DND-41 (cell line): ENCODE data around the gene BCAP31.

Source experiments
- ATAC-seq: fragments of 200-7000 bp; cut with Tn5 transposase; 3 replicates; pipeline ENCODE4 v1.9.1; 2021; ENCODE audit warnings: low read depth; ENCODE audit not compliant: insufficient read depth
- DNase-seq: peaks from one replicate; pipeline ENCODE4 v3.0.0-alpha.2; 2020
- H2AFZ ChIP-seq: 2 replicates; pipeline ENCODE4 v1.6.0; 2012; ENCODE audit warnings: low read depth, low read length
- H3K27ac ChIP-seq: 2 replicates; pipeline ENCODE4 v1.5.1; 2012; ENCODE audit warnings: low read length, inconsistent platforms
- H3K27me3 ChIP-seq: fragments of 200-600 bp; sonication (generic); 2 replicates; pipeline ENCODE4 v1.6.0; 2012; ENCODE audit warnings: low read length, mild to moderate bottlenecking, inconsistent platforms; ENCODE audit not compliant: insufficient read depth, poor library complexity
- H3K36me3 ChIP-seq: 2 replicates; pipeline ENCODE4 v1.5.1; 2012; ENCODE audit warnings: low read length, inconsistent platforms; ENCODE audit not compliant: insufficient read depth
- H3K4me1 ChIP-seq: 2 replicates; pipeline ENCODE4 v1.5.1; 2012; ENCODE audit warnings: mild to moderate bottlenecking, low read length; ENCODE audit not compliant: insufficient read depth
- H3K4me2 ChIP-seq: 2 replicates; pipeline ENCODE4 v1.6.0; 2012; ENCODE audit warnings: mild to moderate bottlenecking, moderate library complexity, low read length, inconsistent platforms; ENCODE audit not compliant: insufficient read depth
- H3K4me3 ChIP-seq, 2 experiments: fragments of 200-600 bp in 1 of 2; shearing (Covaris generic) in 1 of 2; 2 replicates each; pipeline ENCODE4 v1.5.1; 2012 to 2016; ENCODE audit warnings: inconsistent platforms in 2 of 2, low read length in 2 of 2, mild to moderate bottlenecking in 2 of 2, low read depth in 1 of 2, moderate library complexity in 1 of 2
- H3K79me2 ChIP-seq: 2 replicates; pipeline ENCODE4 v1.6.0; 2012; ENCODE audit warnings: low read length, inconsistent platforms; ENCODE audit not compliant: insufficient read depth
- H3K9ac ChIP-seq: 2 replicates; pipeline ENCODE4 v1.6.0; 2012; ENCODE audit warnings: low read depth, mild to moderate bottlenecking, inconsistent platforms, low read length, moderate library complexity
- H3K9me3 ChIP-seq: 2 replicates; pipeline ENCODE4 v1.5.1; 2012; ENCODE audit warnings: low read length, moderate library complexity, mild to moderate bottlenecking, inconsistent platforms; ENCODE audit not compliant: insufficient read depth, severe bottlenecking
- H4K20me1 ChIP-seq: 2 replicates; pipeline ENCODE4 v1.6.0; 2012; ENCODE audit warnings: low read length; ENCODE audit not compliant: insufficient read depth
- EZH2 ChIP-seq: IDR thresholded peaks from 3 replicates; pipeline ENCODE4 v1.6.1; 2012; ENCODE audit warnings: borderline replicate concordance, low read depth, mild to moderate bottlenecking, moderate library complexity, low read length, inconsistent platforms; ENCODE audit not compliant: severe bottlenecking
- TF ChIP-seq, protein P1 (sequence below): IDR thresholded peaks from 2 replicates; pipeline ENCODE4 v1.5.1; 2012; ENCODE audit warnings: borderline replicate concordance, low read length, moderate library complexity, mild to moderate bottlenecking; ENCODE audit not compliant: poor library complexity, severe bottlenecking; ENCODE audit errors: extremely low read depth

BCAP31 gene

DNA sequence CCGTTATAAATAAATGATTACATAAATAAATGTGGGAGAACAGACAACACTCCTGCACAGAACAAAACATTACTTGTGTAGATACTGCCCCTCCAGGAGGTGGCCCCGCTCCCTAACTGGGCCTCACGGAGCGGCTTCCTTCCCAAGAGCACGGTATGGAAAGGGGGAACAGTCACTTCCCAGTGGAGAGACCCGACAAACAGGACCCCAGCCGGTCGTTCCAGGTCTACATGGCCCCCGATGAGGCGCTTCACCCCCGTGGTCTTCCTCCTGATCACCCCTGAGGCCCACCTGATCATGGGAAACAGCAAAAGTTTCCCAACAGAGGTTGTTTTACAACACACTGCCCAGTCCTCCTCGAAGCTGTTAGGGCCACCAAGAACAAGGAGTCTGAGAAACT lies 43.0 kb downstream of the BCAP31 start:
- TF ChIP-seq, protein P1, sequence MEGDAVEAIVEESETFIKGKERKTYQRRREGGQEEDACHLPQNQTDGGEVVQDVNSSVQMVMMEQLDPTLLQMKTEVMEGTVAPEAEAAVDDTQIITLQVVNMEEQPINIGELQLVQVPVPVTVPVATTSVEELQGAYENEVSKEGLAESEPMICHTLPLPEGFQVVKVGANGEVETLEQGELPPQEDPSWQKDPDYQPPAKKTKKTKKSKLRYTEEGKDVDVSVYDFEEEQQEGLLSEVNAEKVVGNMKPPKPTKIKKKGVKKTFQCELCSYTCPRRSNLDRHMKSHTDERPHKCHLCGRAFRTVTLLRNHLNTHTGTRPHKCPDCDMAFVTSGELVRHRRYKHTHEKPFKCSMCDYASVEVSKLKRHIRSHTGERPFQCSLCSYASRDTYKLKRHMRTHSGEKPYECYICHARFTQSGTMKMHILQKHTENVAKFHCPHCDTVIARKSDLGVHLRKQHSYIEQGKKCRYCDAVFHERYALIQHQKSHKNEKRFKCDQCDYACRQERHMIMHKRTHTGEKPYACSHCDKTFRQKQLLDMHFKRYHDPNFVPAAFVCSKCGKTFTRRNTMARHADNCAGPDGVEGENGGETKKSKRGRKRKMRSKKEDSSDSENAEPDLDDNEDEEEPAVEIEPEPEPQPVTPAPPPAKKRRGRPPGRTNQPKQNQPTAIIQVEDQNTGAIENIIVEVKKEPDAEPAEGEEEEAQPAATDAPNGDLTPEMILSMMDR = no peak
- TF ChIP-seq EZH2 = no peak
- H3K4me3 ChIP-seq = no peak overlapping the region
- DNase-seq = no peak
- H4K20me1 ChIP-seq = no peaks in the 10 kb centered on the region
- no peaks in the 10 kb centered on the region for H3K27me3 ChIP-seq
- H3K9me3 ChIP-seq = no peaks in the 10 kb centered on the region
- H3K4me1 ChIP-seq = no peaks in the 10 kb centered on the region
- H3K9ac ChIP-seq = no peak overlapping the region
- no peak overlapping the region for H2AFZ ChIP-seq
- H3K36me3 ChIP-seq = no peaks in the 10 kb centered on the region
- no peaks in the 10 kb centered on the region for H3K79me2 ChIP-seq
- H3K27ac ChIP-seq = no peak overlapping the region
- no peak for ATAC-seq
- H3K4me2 ChIP-seq = no peak overlapping the region

DNA sequence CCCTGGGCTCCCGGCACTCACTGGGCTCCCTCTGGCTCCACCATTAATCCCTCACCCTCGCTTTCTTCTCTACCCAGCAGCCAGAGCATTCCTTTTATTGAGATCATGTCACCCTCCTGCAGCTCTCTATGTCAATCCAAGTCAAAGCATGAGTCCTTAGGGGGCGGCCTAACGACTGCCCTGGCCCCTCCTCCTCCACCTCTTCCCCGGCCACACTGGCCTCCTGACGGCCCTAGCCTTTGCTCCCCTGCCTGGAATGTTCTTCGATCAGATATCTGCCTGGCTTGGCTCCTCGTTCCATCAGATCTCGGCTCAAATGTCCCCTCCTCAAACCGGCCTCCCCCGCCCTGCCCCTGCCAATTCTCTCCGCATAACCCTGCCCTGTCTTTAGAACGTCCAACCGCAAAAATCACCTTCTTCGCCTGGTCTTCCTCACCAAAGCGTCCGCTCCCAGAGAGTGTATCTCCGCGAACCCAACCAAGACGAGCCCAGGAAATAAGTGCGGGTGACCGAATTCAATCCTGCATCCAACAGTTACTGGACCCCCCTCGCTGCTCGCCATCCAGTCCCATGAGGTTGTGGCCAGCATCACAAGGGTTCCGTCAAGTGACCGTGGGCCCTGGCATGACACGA lies 49.9 kb downstream of the BCAP31 start:
- no peaks in the 10 kb centered on the region for H3K27me3 ChIP-seq
- no peaks in the 10 kb centered on the region for H4K20me1 ChIP-seq
- TF ChIP-seq, protein P1 = no peak
- no peak for TF ChIP-seq EZH2
- no peaks in the 10 kb centered on the region for H3K79me2 ChIP-seq
- no peak for DNase-seq
- H3K4me1 ChIP-seq = no peaks in the 10 kb centered on the region
- H3K4me2 ChIP-seq = no peak overlapping the region
- H2AFZ ChIP-seq = no peak overlapping the region
- no peaks in the 10 kb centered on the region for H3K36me3 ChIP-seq
- H3K27ac ChIP-seq = no peak overlapping the region
- no peaks in the 10 kb centered on the region for H3K9me3 ChIP-seq
- ATAC-seq = no peak
- H3K4me3 ChIP-seq = no peak overlapping the region
- H3K9ac ChIP-seq = no peak overlapping the region

DNA sequence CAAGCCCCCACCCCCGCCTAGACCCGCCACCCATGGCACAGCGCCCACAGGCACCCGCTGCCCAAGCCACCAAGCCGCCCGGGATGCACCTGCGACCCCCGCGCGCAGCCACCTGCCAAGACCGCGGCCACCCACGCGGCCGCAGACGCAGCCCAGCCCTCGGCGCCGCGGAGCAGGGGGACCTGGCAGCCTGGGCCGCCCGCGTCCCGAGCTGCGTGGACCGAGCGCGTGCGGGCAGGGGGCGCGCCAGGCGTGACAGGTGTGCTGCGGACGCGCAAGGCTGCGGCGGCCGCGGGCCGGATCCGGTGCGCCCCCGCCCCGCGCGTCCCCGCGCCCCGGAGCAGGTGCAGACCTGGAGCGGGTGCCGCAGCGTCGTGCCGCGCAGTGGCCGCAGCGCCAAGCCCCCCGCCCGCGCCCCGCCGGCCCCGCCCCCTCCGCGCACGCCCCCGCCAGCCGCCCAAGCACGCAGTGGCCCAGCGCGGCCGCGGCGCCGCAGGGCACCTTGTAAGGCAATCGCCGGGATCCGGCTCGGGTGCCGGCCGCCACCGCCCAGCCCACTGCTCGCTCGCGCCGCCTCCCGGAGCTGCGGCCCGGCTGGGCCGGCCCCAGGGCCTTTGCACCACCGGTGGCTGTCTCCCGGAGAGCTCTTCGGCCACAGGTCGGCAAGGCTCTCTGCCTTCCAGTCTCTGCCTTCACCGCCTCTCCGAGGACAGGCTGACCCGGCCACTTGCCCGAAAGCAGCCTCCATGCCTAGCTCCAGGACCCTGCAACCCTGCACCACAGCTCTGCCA lies 50.6 kb downstream of the BCAP31 start, which contains the start of gene PNCK:
Gene PNCK (minus strand): TSS at position 386 of the 791 bp plus-strand sequence. CDS start 737 bp downstream, outside the sequence.
- H3K36me3 ChIP-seq = no peaks in the 10 kb centered on the region
- no peak within 1 kb of the TSS for H3K4me2 ChIP-seq
- TF ChIP-seq, protein P1 = no peak
- no peak for TF ChIP-seq EZH2
- no peaks in the 10 kb centered on the region for H3K4me1 ChIP-seq
- no peak for ATAC-seq
- H4K20me1 ChIP-seq = no peaks in the 10 kb centered on the region
- H3K9me3 ChIP-seq = no peaks in the 10 kb centered on the region
- H3K27ac ChIP-seq = no peak within 1 kb of the TSS
- DNase-seq = no peak
- H2AFZ ChIP-seq = no peak within 1 kb of the TSS
- H3K4me3 ChIP-seq = no peak within 1 kb of the TSS
- H3K9ac ChIP-seq = no peak within 1 kb of the TSS
- no peaks in the 10 kb centered on the region for H3K27me3 ChIP-seq
- no peaks in the 10 kb centered on the region for H3K79me2 ChIP-seq
